Measurements from ENCODE around the gene TEP1.

GRCh38 chr14:20328705-20329104 is 84.6 kb downstream of the TEP1 start:
- no peak for TF ChIP-seq TFE3 (CRISPR knock-in tag; IDR thresholded peaks at IDR 0.05)
- TF ChIP-seq POLR2A (IDR thresholded peaks at IDR 0.05; ENCODE audit: insufficient read depth in 1 of 2, low read depth in 2 of 2, low read length in 2 of 2): 0 out of 4 replicates have a peak, but pooled peaks of 1 of the 2 experiments have one; percentile 22
- no peak for TF ChIP-seq ZNF513 (CRISPR knock-in tag; conservative IDR thresholded peaks at IDR 0.05)
- no peak for TF ChIP-seq STAT5B (CRISPR knock-in tag; IDR thresholded peaks at IDR 0.05)
- no peak for TF ChIP-seq HNRNPH1 (optimal IDR thresholded peaks at IDR 0.05; ENCODE audit: low read depth, low read length)
